Panc1 (cell line): ENCODE results near the gene TSPAN14. TPM values are rescaled to one million over a fixed set of nuclear protein-coding genes. Genes with fewer than 3 reads are reported as not detected.

Experiments used
- ATAC-seq: fragments of 200-7000 bp; cut with Tn5 transposase; 2 replicates; pipeline ENCODE4 v1.9.1; 2020; ENCODE audit warnings: mild to moderate bottlenecking, moderate library complexity
- BruUV-seq: library from RNA; stranded (reverse); fragments of 400-500 nt; replicated peaks from 2 replicates; lab custom pipeline; 2021; lab: Mats Ljungman, UMichigan
- CTCF ChIA-PET: fragments of 300-600 bp; sonication (Branson Sonifier 250); formaldehyde crosslinking; loops from one replicate; lab custom pipeline; 2022; ENCODE audit warnings: antibody characterized with exemption; lab: Charles Lee
- POLR2A ChIA-PET: fragments of 300-600 bp; sonication (Branson Sonifier 250); formaldehyde crosslinking; loops from one replicate; lab custom pipeline; 2022; ENCODE audit warnings: antibody characterized with exemption; lab: Charles Lee
- DNase-seq: peaks from one replicate; pipeline ENCODE4 v3.0.0-alpha.2; 2010; ENCODE audit warnings: low read depth, low spot score
- H3K27ac ChIP-seq: 2 replicates; pipeline ENCODE4 v1.5.1; 2011; ENCODE audit warnings: mild to moderate bottlenecking, low read length, inconsistent platforms
- H3K27me3 ChIP-seq: fragments of 200-500 bp; sonication (Bioruptor generic); 2 replicates; pipeline ENCODE4 v1.6.0; 2014; ENCODE audit warnings: low read length, inconsistent platforms; ENCODE audit not compliant: control insufficient read depth, insufficient read depth
- H3K36me3 ChIP-seq: fragments of 200-500 bp; sonication (Bioruptor generic); 2 replicates; pipeline ENCODE4 v1.5.1; 2014; ENCODE audit warnings: inconsistent platforms, mild to moderate bottlenecking, low read length, moderate library complexity; ENCODE audit not compliant: control insufficient read depth, insufficient read depth
- H3K4me1 ChIP-seq: 2 replicates; pipeline ENCODE4 v1.5.1; 2011; ENCODE audit warnings: inconsistent platforms, mild to moderate bottlenecking, low read length, moderate library complexity; ENCODE audit not compliant: control insufficient read depth, insufficient read depth
- H3K4me3 ChIP-seq, 2 experiments: 2 replicates each; pipeline ENCODE4 v1.5.1; 2011 to 2012; ENCODE audit warnings: low read depth in 2 of 2, low read length in 2 of 2, mild to moderate bottlenecking in 2 of 2, inconsistent platforms in 1 of 2, moderate library complexity in 1 of 2
- H3K9me3 ChIP-seq: fragments of 200-500 bp; sonication (Bioruptor generic); 2 replicates; pipeline ENCODE4 v1.5.1; 2014; ENCODE audit warnings: low read depth, mild to moderate bottlenecking, inconsistent platforms, low read length, moderate library complexity; ENCODE audit not compliant: control insufficient read depth, insufficient read depth
- CTCF ChIP-seq: fragments of 450-650 bp; IDR thresholded peaks from 2 replicates; pipeline ENCODE4 v1.5.1; 2017; ENCODE audit warnings: mild to moderate bottlenecking
- POLR2AphosphoS5 ChIP-seq: IDR thresholded peaks from 2 replicates; pipeline ENCODE4 v1.6.1; 2012; ENCODE audit warnings: mild to moderate bottlenecking, low read depth, low read length, moderate library complexity
- REST ChIP-seq, 2 experiments: IDR thresholded peaks; 2 replicates each; pipeline ENCODE4 v1.6.1; 2011 to 2012; ENCODE audit warnings: low read depth in 2 of 2, control low read depth in 1 of 2, low read length in 1 of 2, mild to moderate bottlenecking in 1 of 2, moderate library complexity in 1 of 2; ENCODE audit not compliant: insufficient read depth in 1 of 2
- SIN3A ChIP-seq: IDR thresholded peaks from 2 replicates; pipeline ENCODE4 v1.6.1; 2012; ENCODE audit warnings: low read depth, mild to moderate bottlenecking, low read length, moderate library complexity, borderline replicate concordance; ENCODE audit not compliant: insufficient read depth
- TCF7L2 ChIP-seq: IDR thresholded peaks from 2 replicates; pipeline ENCODE4 v1.6.1; 2011; ENCODE audit warnings: mild to moderate bottlenecking, low read depth, low read length, inconsistent platforms
- in situ Hi-C: cut with HindIII; loops from 2 replicates; pipeline ENCODE4 v1.10.0; 2016; ENCODE audit warnings: low sequenced_read_pairs, low pct_unique_long_range_greater_than_20kb
- intact Hi-C: fragments of 100-400 bp; cut with micrococcal nuclease; formaldehyde crosslinking; loops from one replicate; pipeline ENCODE4 v1.10.0; 2022; ENCODE audit not compliant: unreplicated experiment
- total RNA-seq: library from RNA; stranded (reverse); gene quantifications from one replicate; pipeline ENCODE4 v1.2.1, GENCODE V29; 2021; ENCODE audit not compliant: unreplicated experiment

Gene TSPAN14
- total RNA-seq, 1 experiment from 2014 or later: 39.0 TPM

- H3K4me1 ChIP-seq: peaks cover 34% of the 10 kb centered on the region
- no peaks in the 10 kb centered on the region for H3K9me3 ChIP-seq
- in situ Hi-C loops: no loop called here
- H3K27ac ChIP-seq: no peak overlapping the region
- no peak for ATAC-seq
- H3K4me3 ChIP-seq: no peak overlapping the region
- no peaks in the 10 kb centered on the region for H3K36me3 ChIP-seq
- CTCF ChIA-PET: interaction anchor here (0.6 kb wide), 1 partner anchor 319 kb away, joined by 5 read pairs; no protein-coding TSS in a partner anchor
- intact Hi-C loops: no loop called here
- BruUV-seq: no TSS peak
- H3K27me3 ChIP-seq: no peaks in the 10 kb centered on the region
- POLR2A ChIA-PET: no interaction called here
- DNase-seq: no peak
- TF ChIP-seq SIN3A (no peak), TCF7L2 (no peak), REST (IDR thresholded peaks at IDR 0.05; ENCODE audit: insufficient read depth in 1 of 2, low read depth in 2 of 2, low read length in 1 of 2) (no peak), POLR2AphosphoS5 (no peak), CTCF (no peak)
Measured at GRCh38 chr10:80462981-80463741, 9.1 kb downstream of the TSPAN14 start.

- in situ Hi-C loops (no loop called here), intact Hi-C loops (no loop called here)
- Histone ChIP-seq H3K9me3 (no peaks in the 10 kb centered on the region), H3K27me3 (no peaks in the 10 kb centered on the region), H3K27ac (no peak overlapping the region), H3K4me1 (peaks cover 30% of the 10 kb centered on the region), H3K4me3 (no peak overlapping the region), H3K36me3 (no peaks in the 10 kb centered on the region)
- ChIA-PET CTCF (no interaction called here), POLR2A (no interaction called here)
- no TSS peak for BruUV-seq
- TF ChIP-seq POLR2AphosphoS5: no peak
- no peak for TF ChIP-seq TCF7L2
- TF ChIP-seq REST (IDR thresholded peaks at IDR 0.05; ENCODE audit: insufficient read depth in 1 of 2, low read depth in 2 of 2, low read length in 1 of 2): no peak
- no peak for TF ChIP-seq CTCF
- no peak for TF ChIP-seq SIN3A
- DNase-seq (no peak), ATAC-seq (no peak)
Measured at GRCh38 chr10:80463868-80464267, 9.8 kb downstream of the TSPAN14 start.
